HepG2 (cell line): Measurements from ENCODE around the gene IL1RL1. TPM values are rescaled to one million over a fixed set of nuclear protein-coding genes. Genes with fewer than 3 reads are reported as not detected.

Experiments
- ARHGAP35 ChIP-seq: sonication (generic); formaldehyde crosslinking; IDR thresholded peaks from 2 replicates; pipeline ENCODE4 v1.9.0; 2022; ENCODE audit warnings: mild to moderate bottlenecking, inconsistent platforms, moderate library complexity, missing genetic modification reagents, borderline replicate concordance
- BCL6 ChIP-seq: IDR thresholded peaks from 2 replicates; pipeline ENCODE4 v1.6.1; 2016; ENCODE audit warnings: missing genetic modification reagents, missing compliant biosample characterization
- CBX2 ChIP-seq, 2 experiments: fragments of 200-600 bp in 1 of 2; sonication (generic); formaldehyde crosslinking in 1 of 2; IDR thresholded peaks; 2 replicates each; pipeline versions ENCODE4 v1.7.0 to v1.8.1; 2018 to 2022; ENCODE audit warnings: low read depth in 2 of 2, low read length in 1 of 2, mild to moderate bottlenecking in 1 of 2, missing genetic modification reagents in 1 of 2
- CREB1 ChIP-seq, 2 experiments: fragments of 450-650 bp in 1 of 2; IDR thresholded peaks; 2 replicates each; pipeline ENCODE4 v1.6.1; 2016 to 2017; ENCODE audit warnings: control low read depth in 1 of 2, mild to moderate bottlenecking in 1 of 2, missing compliant biosample characterization in 1 of 2, missing genetic modification characterization in 1 of 2
- ELF1 ChIP-seq: sonication (generic); formaldehyde crosslinking; IDR thresholded peaks from 2 replicates; pipeline ENCODE4 v1.4.0; 2020; ENCODE audit warnings: missing genetic modification reagents
- ELF3 ChIP-seq: IDR thresholded peaks from 2 replicates; pipeline ENCODE4 v1.6.1; 2016; ENCODE audit warnings: missing genetic modification reagents, missing compliant biosample characterization
- HDAC6 ChIP-seq: fragments of 200-600 bp; sonication (generic); IDR thresholded peaks from 2 replicates; pipeline ENCODE4 v1.7.0; 2017; ENCODE audit warnings: mild to moderate bottlenecking, antibody characterized with exemption, low read length, low read depth
- HOXD1 ChIP-seq: sonication (generic); formaldehyde crosslinking; IDR thresholded peaks from 2 replicates; pipeline ENCODE4 v1.5.0; 2020; ENCODE audit warnings: missing genetic modification reagents
- ISX ChIP-seq: sonication (generic); formaldehyde crosslinking; conservative IDR thresholded peaks from 2 replicates; pipeline ENCODE4 v1.5.0; 2020; ENCODE audit warnings: missing genetic modification reagents
- PCBP2 ChIP-seq: fragments of 200-400 bp; formaldehyde crosslinking; optimal IDR thresholded peaks from 2 replicates; pipeline ENCODE3; 2018; ENCODE audit warnings: low read length, low read depth; ENCODE audit not compliant: poor library complexity, severe bottlenecking
- SNAPC2 ChIP-seq: sonication (generic); formaldehyde crosslinking; IDR thresholded peaks from 2 replicates; pipeline ENCODE4 v1.8.1; 2022; ENCODE audit warnings: mild to moderate bottlenecking, missing genetic modification reagents
- ZBTB21 ChIP-seq: sonication (generic); formaldehyde crosslinking; IDR thresholded peaks from 2 replicates; pipeline ENCODE4 v1.4.0; 2020; ENCODE audit warnings: missing genetic modification reagents
- ZBTB49 ChIP-seq: sonication (generic); formaldehyde crosslinking; IDR thresholded peaks from 2 replicates; pipeline ENCODE4 v1.4.0; 2020; ENCODE audit warnings: missing genetic modification reagents, borderline replicate concordance
- ZFP41 ChIP-seq: sonication (generic); formaldehyde crosslinking; IDR thresholded peaks from 2 replicates; pipeline ENCODE4 v1.4.0; 2020; ENCODE audit warnings: mild to moderate bottlenecking, missing genetic modification reagents, borderline replicate concordance
- ZIK1 ChIP-seq: sonication (generic); formaldehyde crosslinking; IDR thresholded peaks from 2 replicates; pipeline ENCODE4 v1.5.0; 2020; ENCODE audit warnings: mild to moderate bottlenecking, low read depth, missing genetic modification reagents, borderline replicate concordance
- ZNF253 ChIP-seq: sonication (generic); formaldehyde crosslinking; IDR thresholded peaks from 2 replicates; pipeline ENCODE4 v1.8.0; 2022; ENCODE audit warnings: mild to moderate bottlenecking, missing genetic modification reagents, borderline replicate concordance
- ZNF431 ChIP-seq: sonication (generic); formaldehyde crosslinking; IDR thresholded peaks from 2 replicates; pipeline ENCODE4 v1.9.0; 2022; ENCODE audit warnings: missing genetic modification reagents, low read depth, mild to moderate bottlenecking, borderline replicate concordance
- ZNF720 ChIP-seq: sonication (generic); formaldehyde crosslinking; IDR thresholded peaks from 2 replicates; pipeline ENCODE4 v1.4.0; 2020; ENCODE audit warnings: missing genetic modification reagents
- ZNF772 ChIP-seq: sonication (generic); formaldehyde crosslinking; IDR thresholded peaks from 2 replicates; pipeline ENCODE4 v1.5.0; 2020; ENCODE audit warnings: mild to moderate bottlenecking, missing genetic modification reagents
- ZSCAN31 ChIP-seq: sonication (generic); formaldehyde crosslinking; IDR thresholded peaks from 2 replicates; pipeline ENCODE4 v1.5.0; 2020; ENCODE audit warnings: low read depth, mild to moderate bottlenecking, missing genetic modification reagents
- ZUFSP ChIP-seq: sonication (generic); formaldehyde crosslinking; IDR thresholded peaks from 2 replicates; pipeline ENCODE4 v1.9.0; 2021; ENCODE audit warnings: missing genetic modification reagents, mild to moderate bottlenecking, borderline replicate concordance
- polyA plus RNA-seq, 8 experiments: library from polyadenylated mRNA; depleted of rRNA in 3 of 8; stranded (reverse) in 7 of 8; unstranded in 1 of 8; fragments of >200 nt; fragmentation: Illumina TruSeq in 4 of 8; extraction: Trizol in 4 of 8; gene quantifications; 2 replicates each; pipeline versions ENCODE4 v1.2.1 to v1.2.3, GENCODE V29; 2011 to 2016; ENCODE audit warnings: low read depth in 4 of 8, missing spikeins in 1 of 8, mixed read lengths in 1 of 8; ENCODE audit not compliant: insufficient read depth in 1 of 8
- total RNA-seq, 5 experiments: library from RNA; depleted of rRNA; stranded (reverse); fragments of >200 nt; fragmentation: Illumina TruSeq; extraction: Trizol; gene quantifications; 2 replicates each; pipeline ENCODE4 v1.2.3, GENCODE V29; 2016; ENCODE audit warnings: low read depth in 1 of 5
- TF ChIP-seq, protein P1 (sequence below): sonication (generic); formaldehyde crosslinking; IDR thresholded peaks from 2 replicates; pipeline ENCODE4 v1.4.0; 2020; ENCODE audit warnings: missing genetic modification reagents

The IL1RL1 gene
- total and polyA plus RNA-seq, 2 of the 13 experiments (the other 11 are each of a cell fraction or from before 2014, with no cell fraction given): 0.02 to 0.03 TPM

GRCh38 chr2:102355526-102356380 lies 44.4 kb downstream of the IL1RL1 start, which contains the start of gene IL18R1 (continued):
- TF ChIP-seq HDAC6 (no peak), BCL6 (CRISPR knock-in tag) (peak; percentile 42; the same call in 1 of the 2 replicates), ZIK1 (peak; percentile 61; the same call in 1 of the 2 replicates), ZFP41 (CRISPR knock-in tag) (0 out of 2 replicates have a peak, but pooled peaks have one; percentile 33), CREB1 (IDR thresholded peaks at IDR 0.05) (no peak), CREB1 (CRISPR knock-in tag; IDR thresholded peaks at IDR 0.05) (no peak), ZNF772 (CRISPR knock-in tag) (peak; percentile 86; the same call in 1 of the 2 replicates), PCBP2 (no peak), ZBTB49 (no peak), ELF1 (CRISPR knock-in tag) (peak; percentile 46), ARHGAP35 (CRISPR knock-in tag) (peak; percentile 65; the same call in 1 of the 2 replicates), ZNF720 (no peak; the same call in 1 of the 2 replicates), ELF3 (CRISPR knock-in tag) (peak; percentile 64), ZSCAN31 (CRISPR knock-in tag) (0 out of 2 replicates have a peak, but pooled peaks have one; percentile 30), ZUFSP (CRISPR knock-in tag) (no peak), ZNF431 (CRISPR knock-in tag) (no peak), ISX (CRISPR knock-in tag) (0 out of 2 replicates have a peak, but pooled peaks have one; percentile 69), ZBTB21 (no peak), SNAPC2 (CRISPR knock-in tag) (peak; percentile 52; the same call in 1 of the 2 replicates), HOXD1 (CRISPR knock-in tag) (peak; percentile 76), CBX2 (IDR thresholded peaks at IDR 0.05; ENCODE audit: low read depth, low read length) (no peak; the same call in 1 of the 2 replicates), CBX2 (CRISPR knock-in tag; IDR thresholded peaks at IDR 0.05; ENCODE audit: low read depth) (no peak; the same call in 1 of the 2 replicates), ZNF253 (CRISPR knock-in tag) (no peak)
- TF ChIP-seq, protein P1, sequence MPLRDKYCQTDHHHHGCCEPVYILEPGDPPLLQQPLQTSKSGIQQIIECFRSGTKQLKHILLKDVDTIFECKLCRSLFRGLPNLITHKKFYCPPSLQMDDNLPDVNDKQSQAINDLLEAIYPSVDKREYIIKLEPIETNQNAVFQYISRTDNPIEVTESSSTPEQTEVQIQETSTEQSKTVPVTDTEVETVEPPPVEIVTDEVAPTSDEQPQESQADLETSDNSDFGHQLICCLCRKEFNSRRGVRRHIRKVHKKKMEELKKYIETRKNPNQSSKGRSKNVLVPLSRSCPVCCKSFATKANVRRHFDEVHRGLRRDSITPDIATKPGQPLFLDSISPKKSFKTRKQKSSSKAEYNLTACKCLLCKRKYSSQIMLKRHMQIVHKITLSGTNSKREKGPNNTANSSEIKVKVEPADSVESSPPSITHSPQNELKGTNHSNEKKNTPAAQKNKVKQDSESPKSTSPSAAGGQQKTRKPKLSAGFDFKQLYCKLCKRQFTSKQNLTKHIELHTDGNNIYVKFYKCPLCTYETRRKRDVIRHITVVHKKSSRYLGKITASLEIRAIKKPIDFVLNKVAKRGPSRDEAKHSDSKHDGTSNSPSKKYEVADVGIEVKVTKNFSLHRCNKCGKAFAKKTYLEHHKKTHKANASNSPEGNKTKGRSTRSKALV (CRISPR knock-in tag): peak; percentile 94
